ENCODE results near the gene SFPQ.
"Not testable (repeated sequence)": the region's sequence is repeated elsewhere in the genome, so short reads cannot be mapped to it uniquely, and the experiment has no call there.

The SFPQ gene, protein sequence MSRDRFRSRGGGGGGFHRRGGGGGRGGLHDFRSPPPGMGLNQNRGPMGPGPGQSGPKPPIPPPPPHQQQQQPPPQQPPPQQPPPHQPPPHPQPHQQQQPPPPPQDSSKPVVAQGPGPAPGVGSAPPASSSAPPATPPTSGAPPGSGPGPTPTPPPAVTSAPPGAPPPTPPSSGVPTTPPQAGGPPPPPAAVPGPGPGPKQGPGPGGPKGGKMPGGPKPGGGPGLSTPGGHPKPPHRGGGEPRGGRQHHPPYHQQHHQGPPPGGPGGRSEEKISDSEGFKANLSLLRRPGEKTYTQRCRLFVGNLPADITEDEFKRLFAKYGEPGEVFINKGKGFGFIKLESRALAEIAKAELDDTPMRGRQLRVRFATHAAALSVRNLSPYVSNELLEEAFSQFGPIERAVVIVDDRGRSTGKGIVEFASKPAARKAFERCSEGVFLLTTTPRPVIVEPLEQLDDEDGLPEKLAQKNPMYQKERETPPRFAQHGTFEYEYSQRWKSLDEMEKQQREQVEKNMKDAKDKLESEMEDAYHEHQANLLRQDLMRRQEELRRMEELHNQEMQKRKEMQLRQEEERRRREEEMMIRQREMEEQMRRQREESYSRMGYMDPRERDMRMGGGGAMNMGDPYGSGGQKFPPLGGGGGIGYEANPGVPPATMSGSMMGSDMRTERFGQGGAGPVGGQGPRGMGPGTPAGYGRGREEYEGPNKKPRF

DNA sequence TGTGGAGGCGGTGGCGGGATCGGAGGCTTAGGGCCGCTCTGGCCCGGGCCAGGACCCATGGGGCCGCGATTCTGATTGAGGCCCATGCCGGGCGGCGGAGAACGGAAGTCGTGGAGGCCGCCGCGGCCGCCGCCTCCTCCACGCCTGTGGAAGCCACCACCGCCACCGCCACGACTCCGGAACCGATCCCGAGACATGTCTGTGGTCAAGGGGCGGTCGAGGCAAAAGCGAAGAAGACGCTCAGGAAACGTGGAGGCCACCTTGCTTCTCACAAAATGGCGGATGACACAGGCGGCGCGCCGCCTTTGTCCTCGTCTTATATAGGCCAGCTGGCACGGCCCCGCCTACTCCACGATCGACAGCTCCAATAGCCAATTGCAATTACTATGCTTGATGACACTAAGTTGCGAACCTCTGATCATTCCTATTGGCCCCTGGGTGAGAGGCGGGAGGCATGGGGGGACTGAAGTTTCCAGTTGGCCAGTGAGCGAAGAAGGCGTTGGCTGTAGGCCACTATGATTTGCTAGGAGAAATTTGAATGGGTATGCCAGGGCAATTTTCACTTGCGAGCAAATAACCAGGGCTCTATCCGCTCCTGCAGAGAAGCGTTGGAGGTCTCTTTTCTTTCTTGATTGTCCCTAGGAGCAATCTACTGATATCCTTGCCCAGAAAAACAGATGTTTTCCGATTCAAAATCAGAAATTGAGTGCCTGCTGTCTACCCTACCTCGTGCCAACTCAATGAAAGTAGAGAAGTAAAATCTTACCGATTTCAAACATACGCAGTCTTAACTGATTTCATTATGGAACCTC, at the start of gene SFPQ:
TSS of gene SFPQ (minus strand) at position 293 of the 812 bp plus-strand sequence. CDS start at position 197, 96 bp downstream.
- DNase-seq (ENCODE audit: low read depth in 3 of 3): peak; percentile 90 to 96 (median 95)

DNA sequence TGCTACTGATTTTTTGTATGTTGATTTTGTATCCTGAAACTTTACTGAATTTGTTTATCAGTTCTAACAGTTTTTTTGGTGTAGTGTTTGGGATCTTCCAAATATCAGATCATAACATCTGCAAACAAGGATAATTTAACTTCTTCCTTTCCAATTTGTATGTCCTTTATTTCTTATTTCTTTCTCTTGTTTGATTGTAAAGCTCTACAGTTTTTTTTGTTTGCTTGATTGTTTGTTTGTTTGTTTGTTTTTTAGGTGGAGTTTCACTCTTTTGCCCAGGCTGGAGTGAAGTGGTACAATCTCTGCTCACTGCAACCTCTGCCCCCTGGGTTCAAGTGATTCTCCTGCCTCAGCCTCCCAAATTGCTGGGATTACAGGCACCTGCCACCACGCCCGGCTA, 43.8 kb upstream of the SFPQ start:
- DNase-seq (ENCODE audit: low read depth in 3 of 3): not testable (repeated sequence)

DNA sequence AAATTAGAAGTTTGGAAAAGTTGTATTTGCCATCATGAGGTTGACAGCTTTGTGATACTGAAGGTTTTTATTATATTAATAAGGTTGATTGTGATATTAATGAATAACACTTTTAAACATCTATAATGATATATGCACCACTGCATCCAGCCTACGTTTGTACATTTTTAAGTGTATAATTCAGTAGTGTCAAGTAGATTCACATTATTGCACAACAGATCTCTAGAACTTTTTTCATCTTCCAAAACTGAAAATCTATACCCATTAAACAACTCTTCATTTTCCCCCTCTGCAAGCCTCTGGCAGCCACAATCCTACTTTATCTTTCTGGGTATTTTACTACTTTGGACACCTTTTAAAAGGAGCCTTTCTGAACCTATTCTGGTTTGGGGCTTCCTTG, 38.3 kb upstream of the SFPQ start:
- no peak for DNase-seq (ENCODE audit: low read depth in 3 of 3)

DNA sequence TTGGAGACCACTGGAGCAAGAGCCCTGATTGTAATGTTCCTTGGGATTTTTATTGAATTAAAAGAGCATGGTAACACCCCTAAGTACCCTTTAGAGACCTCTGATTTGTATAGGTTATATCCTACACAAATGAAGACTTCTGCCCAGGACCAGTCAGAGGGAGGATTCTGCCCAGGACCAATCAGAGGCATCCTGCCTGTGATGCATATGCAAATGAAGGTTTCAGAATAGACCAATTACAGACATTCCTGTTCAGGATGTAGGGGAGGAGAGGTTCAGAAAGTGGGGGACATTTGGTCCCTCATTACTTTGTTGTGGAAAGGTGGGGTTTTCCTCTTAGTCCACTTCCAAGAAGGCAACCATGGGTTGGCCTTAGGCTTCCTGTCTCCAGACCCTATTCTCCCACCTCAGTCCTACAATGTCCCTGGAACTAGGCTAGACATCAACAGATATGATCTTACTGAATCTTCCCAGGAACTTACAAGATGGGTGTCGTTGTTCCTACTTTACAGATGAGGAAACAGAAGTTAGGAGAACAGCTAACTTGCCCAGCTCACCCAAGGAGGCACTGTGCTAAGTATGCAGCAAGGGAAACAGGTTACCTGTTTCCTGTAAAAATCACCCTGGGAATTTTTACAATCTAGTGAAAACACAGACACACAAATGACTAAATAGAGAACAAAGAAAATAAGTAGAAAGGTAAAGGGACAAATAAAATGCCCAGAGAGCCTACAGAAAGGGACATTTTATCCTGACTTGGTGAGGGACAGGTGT, 36.8 kb upstream of the SFPQ start:
- no peak for DNase-seq (ENCODE audit: low read depth in 3 of 3)

DNA sequence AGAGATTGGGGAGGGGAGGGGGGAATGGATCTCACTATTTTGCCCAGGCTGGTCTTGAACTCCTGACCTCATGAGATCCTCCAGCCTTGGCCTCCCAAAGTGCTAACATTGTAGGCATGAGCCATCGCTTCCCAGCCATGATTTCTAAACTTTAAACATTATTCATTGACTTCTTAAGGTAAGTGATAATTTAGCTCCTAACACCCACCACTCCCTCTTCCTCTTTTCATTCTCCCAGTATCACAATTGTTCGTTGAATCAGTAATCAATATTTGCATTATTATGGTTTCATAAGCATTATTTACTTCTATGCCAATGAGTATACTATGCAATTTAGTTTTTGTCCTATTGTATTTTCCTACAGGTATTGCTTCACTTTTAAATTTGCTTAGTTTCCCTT, 33.6 kb upstream of the SFPQ start:
- no peak for DNase-seq (ENCODE audit: low read depth in 3 of 3)

DNA sequence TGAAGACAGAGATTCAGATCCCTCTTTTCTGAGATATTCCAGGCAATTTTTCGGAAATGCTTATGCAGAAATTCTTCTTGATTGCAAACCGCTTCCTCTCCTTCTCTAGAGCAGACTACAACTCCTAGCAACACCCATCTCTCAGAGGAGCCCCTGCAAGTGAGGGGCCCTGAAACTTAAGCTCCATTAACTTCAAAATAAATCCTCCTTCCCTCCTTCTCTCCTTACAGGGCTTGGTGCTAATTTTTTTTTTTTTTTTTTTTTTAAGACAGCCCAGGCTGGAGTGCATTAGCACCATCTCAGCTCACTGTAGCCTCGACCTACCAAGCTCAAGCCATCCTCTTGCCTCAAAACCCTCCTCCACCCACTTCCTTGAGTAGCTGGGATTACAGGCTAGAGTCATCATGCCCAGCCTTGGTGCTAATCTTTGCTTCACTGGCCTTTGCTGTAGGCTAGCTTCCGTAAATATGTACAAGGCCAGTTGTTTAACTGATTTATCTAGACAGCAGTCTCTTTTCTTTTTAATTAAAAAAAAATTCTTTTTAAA, 30.2 kb upstream of the SFPQ start:
- DNase-seq (ENCODE audit: low read depth in 3 of 3): no peak

DNA sequence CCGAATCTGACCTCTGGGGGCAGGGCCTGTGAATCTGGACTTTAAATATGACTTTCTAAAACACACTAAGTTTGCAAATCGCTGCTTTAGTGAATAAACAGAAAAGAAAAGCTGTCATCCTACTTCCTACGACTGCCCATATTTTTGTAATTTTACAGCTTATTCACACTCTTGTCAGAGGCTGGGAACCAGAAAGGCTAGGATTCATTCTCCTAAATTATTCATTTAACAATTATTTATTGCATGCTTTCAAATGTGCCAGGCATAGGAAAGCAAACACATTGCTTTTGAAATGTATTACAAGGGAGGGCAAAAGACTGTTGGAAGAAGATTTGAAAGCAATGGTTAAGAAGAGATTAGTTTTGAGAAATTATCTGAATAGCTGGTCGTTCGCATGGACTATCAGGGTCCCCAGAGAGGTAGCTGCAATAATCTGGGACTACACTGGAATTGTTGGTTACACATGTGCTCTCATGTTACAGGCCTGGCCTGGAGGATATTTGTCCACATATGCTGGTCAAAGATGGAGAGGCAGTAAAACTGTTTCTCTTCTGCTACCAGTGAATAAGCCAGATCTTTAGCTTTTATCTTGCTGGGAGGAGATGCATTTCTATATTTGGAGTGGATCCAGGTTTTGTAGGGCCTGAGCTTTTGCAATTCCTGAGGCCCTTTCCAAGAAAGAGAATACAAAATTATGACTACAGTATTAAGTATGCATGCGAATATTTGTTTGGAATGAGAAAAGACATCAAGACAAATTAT, 29.6 kb upstream of the SFPQ start:
- no peak for DNase-seq (ENCODE audit: low read depth in 3 of 3)

DNA sequence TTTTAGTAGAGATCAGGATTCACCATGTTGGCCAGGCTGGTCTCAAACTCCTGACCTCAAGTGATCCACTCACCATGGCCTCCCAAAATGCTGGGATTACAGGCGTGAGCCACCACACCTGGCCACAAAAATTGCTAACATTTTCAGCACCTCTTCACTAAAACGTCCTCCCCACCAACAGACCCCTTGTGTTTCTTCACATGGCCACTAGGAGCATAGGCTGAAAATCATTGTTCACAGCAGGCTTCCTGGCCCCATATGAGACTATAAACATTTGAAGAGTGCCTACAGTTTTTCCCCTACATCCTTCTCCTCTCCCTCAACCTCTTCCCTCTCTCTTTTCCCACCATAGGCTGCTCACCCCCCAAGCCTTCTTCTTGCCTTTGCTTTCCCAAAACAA, 28.0 kb upstream of the SFPQ start:
- DNase-seq (ENCODE audit: low read depth in 3 of 3): no peak

DNA sequence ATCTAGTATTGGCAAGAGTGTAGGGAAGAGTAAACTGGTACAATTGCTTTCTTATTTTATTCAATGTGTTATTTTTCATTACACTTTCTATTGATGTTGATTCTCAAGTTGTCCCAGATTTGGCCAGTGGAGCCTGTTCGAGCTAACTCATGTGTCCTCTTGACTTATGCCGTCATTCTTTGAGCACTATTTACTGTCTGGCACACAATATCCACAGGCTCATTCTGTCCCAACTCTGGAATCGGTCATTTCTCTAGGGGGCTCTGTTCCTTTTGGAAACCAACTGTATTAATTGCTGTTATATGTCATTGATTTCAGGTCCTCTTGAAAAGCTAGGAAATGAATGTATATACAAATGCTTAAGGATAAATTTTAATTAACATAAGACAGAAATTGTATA, 22.4 kb upstream of the SFPQ start:
- no peak for DNase-seq (ENCODE audit: low read depth in 3 of 3)

DNA sequence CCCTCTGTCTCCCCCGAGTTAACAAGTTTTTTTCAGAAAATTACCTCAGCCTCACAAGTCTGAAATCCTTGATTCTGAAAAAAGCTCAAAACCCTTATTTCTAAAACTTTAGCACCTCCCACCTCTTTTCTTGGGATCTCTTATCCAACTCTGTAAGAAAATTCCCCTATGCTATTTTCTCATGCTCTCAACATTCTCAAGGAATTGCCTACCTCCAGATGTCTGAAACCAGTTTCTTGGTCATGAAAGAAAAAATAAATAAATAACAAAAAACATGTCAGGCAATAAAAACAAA, 18.1 kb upstream of the SFPQ start:
- DNase-seq (ENCODE audit: low read depth in 3 of 3): no peak

DNA sequence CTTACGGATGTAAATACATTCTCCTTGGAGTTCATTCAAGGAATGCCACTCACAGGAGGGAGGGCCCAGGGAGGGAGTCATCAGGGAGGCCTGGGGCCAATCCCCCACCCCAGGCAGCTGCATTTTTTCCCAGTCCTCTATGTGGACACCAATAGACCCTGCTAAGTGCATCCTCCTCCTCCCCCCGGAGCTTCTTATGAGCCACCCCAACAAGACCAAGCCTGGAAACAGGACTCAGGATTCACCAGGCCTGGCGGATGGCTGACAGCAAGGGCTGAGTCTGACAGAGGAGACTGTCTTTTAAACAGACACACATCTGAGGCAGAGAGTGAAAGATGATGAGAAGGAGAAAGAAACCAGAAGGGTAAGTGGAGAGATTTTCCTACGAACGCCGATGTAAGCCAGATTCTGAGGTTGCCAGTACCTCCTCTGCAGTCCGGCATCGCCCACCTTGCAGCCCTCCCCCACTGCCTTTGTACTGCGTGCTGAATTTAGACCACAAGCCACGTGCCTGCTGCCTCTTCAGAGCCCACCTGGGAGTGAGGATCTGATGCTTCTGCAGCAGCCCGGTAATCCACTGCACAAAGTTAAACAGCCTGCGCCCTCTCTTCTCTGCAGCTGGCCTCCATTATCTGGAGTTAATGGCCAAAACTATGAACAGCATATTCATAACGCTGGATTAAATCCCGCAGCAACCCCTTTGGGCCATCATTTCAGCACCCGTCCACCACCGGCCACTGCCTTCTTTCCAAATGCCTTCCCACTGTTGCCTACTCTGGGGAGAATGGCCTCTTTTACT, 17.6 kb upstream of the SFPQ start:
- no peak for DNase-seq (ENCODE audit: low read depth in 3 of 3)

DNA sequence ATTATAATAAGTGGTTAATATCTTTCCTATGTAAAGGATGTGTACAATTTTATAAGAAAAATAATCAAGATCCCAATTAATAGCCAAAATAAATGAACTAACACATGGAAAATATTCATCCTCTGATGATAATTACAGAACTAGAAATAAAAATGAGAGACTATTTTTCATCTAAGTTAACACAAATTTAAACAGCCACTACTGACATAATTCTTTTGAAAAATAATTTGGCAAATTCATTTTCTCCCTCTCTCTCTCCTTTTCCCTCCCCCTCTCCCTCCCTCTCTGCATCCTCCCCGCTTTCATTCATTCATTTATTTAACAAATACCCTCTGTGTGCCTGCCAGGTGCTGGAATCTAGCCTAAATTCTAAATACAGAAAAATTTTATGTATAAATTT, 10.3 kb upstream of the SFPQ start:
- no peak for DNase-seq (ENCODE audit: low read depth in 3 of 3)

DNA sequence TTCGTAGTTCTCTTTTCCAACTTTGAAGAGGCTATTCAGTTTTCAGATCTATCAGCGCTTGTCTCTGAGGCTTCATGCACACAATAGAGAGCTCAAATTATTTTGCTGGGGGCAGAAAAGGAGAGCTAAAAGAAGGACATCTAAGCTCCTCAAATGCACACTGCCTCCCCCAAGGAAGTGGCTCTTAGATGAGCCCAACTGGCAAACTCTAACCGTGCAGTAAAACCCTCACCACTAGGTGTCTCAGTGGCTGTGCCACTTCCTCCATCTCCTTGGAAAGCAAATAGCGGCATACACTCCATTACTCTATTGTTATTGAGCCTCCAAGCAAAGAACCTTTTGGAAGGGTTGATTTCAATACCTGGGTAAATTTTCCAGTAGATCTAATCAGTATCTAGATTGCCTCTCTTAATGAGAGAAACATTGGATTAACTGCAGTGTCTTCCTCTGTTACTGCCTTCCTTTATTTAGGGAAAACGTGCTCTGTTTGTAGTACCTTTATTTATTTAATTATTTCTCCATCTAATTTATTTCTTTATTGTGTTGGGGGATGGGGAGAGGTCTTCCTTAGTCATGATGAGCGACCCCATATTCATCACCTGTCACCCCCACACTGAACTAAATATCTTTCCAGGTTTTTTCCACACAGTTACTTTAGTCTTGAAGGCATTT, 9.2 kb upstream of the SFPQ start:
- DNase-seq (ENCODE audit: low read depth in 3 of 3): peak; percentile 23 to 51 (median 51)

DNA sequence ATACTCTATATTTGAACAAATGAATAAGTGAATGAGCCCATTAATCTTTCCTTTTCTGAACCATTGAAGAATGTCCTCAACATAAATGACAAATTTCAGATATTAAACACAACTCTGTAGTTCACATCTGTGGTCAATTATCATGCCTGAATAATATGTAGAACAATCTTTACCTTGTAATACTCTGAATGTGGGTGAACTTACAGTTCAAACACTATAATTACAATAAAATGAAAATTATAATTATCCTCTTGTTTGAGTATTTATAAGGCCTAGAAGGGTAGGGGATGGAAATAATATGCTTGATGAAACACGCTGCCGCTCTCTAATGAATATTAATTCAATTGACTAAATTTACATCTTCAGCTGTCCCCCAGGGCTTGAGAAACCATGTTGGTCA, 8.7 kb upstream of the SFPQ start:
- no peak for DNase-seq (ENCODE audit: low read depth in 3 of 3)

DNA sequence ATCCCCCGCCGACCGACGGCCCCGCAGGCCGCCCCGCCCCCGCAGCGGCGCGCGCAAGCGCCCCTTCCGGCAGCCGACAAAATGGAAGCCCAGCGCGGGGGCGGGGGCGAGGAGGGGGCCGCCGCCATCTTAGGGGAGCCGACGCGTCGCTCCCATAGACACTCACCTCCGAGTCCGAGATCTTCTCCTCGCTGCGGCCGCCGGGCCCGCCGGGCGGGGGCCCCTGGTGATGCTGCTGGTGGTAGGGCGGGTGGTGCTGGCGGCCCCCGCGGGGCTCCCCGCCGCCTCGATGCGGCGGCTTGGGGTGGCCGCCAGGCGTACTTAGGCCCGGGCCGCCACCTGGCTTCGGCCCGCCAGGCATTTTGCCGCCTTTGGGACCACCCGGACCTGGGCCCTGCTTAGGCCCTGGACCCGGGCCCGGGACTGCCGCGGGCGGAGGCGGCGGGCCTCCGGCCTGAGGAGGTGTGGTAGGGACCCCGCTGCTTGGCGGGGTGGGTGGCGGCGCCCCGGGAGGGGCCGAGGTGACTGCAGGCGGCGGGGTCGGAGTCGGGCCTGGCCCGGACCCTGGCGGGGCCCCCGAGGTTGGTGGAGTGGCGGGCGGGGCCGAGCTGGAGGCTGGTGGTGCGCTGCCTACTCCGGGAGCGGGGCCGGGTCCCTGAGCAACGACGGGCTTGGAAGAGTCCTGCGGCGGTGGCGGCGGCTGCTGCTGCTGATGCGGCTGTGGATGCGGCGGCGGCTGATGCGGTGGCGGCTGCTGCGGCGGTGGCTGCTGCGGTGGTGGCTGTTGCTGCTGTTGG, 691 bp downstream of the SFPQ start:
- peak; percentile 80 to 86 (median 84) for DNase-seq (ENCODE audit: low read depth in 3 of 3)

DNA sequence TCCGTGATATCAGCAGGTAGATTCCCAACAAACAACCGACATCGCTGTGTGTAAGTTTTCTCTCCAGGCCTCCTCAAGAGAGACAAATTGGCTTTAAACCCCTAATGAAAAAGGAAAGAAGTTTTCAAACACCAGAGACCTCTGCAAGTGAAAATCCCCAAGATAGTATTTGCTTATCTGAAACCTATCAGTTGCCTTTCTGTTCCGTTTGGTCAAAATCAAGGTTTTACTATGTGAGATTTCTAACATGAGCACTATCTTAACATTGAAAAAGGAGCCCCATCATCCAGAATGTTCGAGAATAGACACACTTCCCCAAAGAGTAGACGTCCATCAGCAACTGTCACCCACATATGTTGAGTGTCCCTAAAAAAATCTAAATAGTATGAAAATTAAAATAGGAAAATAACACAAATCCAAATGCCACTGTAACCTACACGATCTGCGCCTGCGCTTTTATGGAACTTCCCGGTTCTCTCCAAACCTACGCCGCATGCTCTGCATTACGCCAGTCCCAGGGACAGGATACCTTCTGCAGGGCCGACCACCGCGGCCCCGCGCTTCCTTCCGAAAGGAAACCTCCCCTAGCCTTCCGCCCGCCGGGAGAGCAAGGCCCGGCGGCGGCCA, 1.4 kb downstream of the SFPQ start:
- DNase-seq (ENCODE audit: low read depth in 3 of 3): no peak

DNA sequence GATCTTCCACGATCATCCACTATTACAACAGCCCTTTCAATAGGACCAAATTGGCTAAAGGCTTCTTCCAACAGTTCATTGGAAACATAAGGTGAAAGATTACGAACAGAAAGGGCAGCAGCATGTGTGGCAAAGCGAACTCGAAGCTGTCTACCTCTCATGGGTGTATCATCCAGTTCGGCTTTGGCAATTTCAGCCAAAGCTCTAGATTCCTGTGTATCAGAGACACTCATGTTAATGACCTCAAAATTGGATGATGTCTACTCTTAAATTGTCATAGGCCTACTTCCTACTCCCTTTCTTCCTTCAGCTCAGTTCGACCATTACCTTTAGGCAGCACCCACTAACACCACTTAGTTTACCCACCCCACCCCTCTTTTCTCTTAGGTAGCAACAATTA, 2.2 kb downstream of the SFPQ start:
- DNase-seq (ENCODE audit: low read depth in 3 of 3): no peak

All from stimulated activated CD4-positive, alpha-beta T cell treated with anti-CD3 and anti-CD28 coated beads, TNF-alpha, amount 100 ng/mL, for 4 hours (primary cell).